PC-9 (cell line): Measurements from ENCODE around the gene SNAPC1.

Source experiments
- EZH2 ChIP-seq: fragments of 200-600 bp; sonication (generic); IDR thresholded peaks from 2 replicates; pipeline ENCODE4 v1.8.0; 2017; ENCODE audit warnings: antibody characterized with exemption, low read depth
- TF ChIP-seq, protein P1 (sequence below): fragments of 200-600 bp; sonication (generic); conservative IDR thresholded peaks from 2 replicates; pipeline ENCODE4 v1.6.1; 2017; ENCODE audit warnings: mixed run types, antibody characterized with exemption, mild to moderate bottlenecking, moderate library complexity

DNA sequence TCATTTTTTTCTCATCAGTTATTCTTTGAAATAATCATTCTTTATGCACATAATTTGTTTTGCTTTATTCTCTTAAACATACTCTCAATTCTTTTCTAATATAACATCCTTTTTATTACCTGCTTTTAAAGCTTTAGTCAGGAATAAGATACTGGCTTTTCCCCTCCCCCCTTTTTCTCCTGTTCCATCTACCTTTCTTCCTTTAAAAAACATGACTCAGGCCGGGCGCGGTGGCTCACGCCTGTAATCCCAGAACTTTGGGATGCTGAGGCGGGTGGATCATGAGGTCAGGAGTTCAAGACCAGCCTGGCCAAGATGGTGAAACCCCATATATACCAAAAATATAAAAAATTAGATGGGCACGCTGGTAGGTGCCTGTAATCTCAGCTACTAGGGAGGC lies 41.5 kb upstream of the SNAPC1 start:
- TF ChIP-seq, protein P1, sequence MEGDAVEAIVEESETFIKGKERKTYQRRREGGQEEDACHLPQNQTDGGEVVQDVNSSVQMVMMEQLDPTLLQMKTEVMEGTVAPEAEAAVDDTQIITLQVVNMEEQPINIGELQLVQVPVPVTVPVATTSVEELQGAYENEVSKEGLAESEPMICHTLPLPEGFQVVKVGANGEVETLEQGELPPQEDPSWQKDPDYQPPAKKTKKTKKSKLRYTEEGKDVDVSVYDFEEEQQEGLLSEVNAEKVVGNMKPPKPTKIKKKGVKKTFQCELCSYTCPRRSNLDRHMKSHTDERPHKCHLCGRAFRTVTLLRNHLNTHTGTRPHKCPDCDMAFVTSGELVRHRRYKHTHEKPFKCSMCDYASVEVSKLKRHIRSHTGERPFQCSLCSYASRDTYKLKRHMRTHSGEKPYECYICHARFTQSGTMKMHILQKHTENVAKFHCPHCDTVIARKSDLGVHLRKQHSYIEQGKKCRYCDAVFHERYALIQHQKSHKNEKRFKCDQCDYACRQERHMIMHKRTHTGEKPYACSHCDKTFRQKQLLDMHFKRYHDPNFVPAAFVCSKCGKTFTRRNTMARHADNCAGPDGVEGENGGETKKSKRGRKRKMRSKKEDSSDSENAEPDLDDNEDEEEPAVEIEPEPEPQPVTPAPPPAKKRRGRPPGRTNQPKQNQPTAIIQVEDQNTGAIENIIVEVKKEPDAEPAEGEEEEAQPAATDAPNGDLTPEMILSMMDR, result no peak
- TF ChIP-seq EZH2, result no peak
